Esophagus muscularis mucosa (tissue), 3 donors: ENCODE data around the gene UBAC2.

Experiments used
- CTCF ChIP-seq, 3 experiments: fragments of 200-600 bp in 2 of 3; fragments of 450-650 bp in 1 of 3; sonication (generic) in 2 of 3; IDR thresholded peaks; one replicate each; pipeline ENCODE4 v1.5.1; 2017 to 2019; ENCODE audit warnings: antibody characterized with exemption in 3 of 3, mild to moderate bottlenecking in 2 of 3, moderate library complexity in 1 of 3
- POLR2A ChIP-seq: fragments of 450-650 bp; IDR thresholded peaks from one replicate; pipeline ENCODE4 v1.6.1; 2017; ENCODE audit warnings: antibody characterized with exemption, moderate library complexity, mild to moderate bottlenecking, low read depth
- POLR2AphosphoS5 ChIP-seq, 2 donors: sonication (generic); formaldehyde crosslinking; IDR thresholded peaks; one replicate each; pipeline ENCODE4 v1.6.1; 2017; ENCODE audit warnings: antibody characterized with exemption in 2 of 2

GRCh38 chr13:99287551-99287950, 86.9 kb downstream of the UBAC2 start:
- no peak for TF ChIP-seq POLR2A
- no peak for TF ChIP-seq CTCF (IDR thresholded peaks at IDR 0.05)
- no peak for TF ChIP-seq POLR2AphosphoS5 (IDR thresholded peaks at IDR 0.05)
